Cerebellar nuclear complex (tissue), 1 donor: ENCODE measurements around the gene OSBPL5.
"Not testable (repeated sequence)": the region's sequence is repeated elsewhere in the genome, so short reads cannot be mapped to it uniquely, and the experiment has no call there.

ENCODE experiments used
- DNase-seq, 2 experiments: peaks; one replicate each; lab custom pipeline; 2025; lab: John Stamatoyannopoulos, UW

OSBPL5 gene

DNA sequence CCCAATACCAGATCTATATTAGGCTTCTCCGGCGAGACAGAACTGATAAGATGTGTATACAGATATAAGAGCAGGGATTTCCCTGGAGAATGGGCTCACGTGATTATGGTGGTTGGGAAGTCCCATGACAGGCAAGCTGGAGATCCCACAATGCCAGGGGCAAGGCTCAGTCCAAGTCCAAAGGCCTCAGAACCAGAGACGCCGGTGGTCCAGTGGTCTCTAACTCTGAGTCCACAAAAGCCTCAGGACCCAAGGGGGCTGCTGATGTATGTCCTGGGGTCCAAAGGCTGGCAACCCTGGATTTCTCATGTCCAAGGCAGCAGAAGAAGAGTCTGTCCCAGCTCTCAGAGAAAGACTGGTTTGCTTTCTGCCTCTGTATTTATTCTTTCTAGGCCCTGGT is 15.8 kb upstream of the OSBPL5 start:
- no peak for DNase-seq

- DNase-seq, result no peak
Observed at GRCh38 chr11:3178349-3178748, 13.2 kb upstream of the OSBPL5 start.

GRCh38 chr11:3177931-3178330 is 12.8 kb upstream of the OSBPL5 start:
- no peak for DNase-seq

- DNase-seq, result no peak
Observed at GRCh38 chr11:3176487-3176886, 11.4 kb upstream of the OSBPL5 start.

GRCh38 chr11:3175194-3175593 is 10.1 kb upstream of the OSBPL5 start:
- no peak for DNase-seq

DNA sequence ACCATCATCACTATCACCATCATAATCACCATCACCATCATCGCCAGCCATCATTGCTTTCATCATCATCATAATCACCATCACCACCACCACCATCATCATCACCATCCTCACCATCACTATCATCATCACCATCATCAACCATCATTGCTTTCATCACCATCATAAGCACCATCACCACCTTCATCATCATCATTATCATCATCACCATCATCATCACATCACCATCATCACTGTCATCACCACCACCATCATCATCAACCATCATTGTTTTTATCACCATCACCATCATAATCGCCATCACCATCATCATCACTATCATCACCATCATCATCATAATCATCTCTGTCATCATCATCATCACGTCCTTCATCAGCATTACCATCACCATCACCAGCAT is 9.3 kb upstream of the OSBPL5 start:
- no peak for DNase-seq

DNA sequence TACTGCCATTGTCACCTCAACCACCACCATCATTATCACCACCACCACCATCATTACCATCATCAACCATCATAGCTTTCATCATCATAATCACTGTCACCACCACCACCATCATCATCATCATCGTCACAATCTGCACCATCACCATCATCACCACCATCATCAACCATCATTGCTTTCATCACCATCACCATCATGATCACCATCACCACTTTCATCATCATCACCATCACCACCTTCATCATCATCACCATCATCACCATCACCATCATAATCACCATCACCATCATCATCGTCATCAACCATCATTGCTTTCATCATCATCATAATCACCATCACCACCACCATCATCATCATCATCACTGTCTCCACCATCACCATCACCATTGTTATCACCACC is 8.7 kb upstream of the OSBPL5 start:
- DNase-seq, result no peak

GRCh38 chr11:3171931-3172560 is 6.9 kb upstream of the OSBPL5 start:
- DNase-seq, result no peak

- no peak for DNase-seq
Observed at GRCh38 chr11:3170756-3171650, 5.9 kb upstream of the OSBPL5 start.

DNA sequence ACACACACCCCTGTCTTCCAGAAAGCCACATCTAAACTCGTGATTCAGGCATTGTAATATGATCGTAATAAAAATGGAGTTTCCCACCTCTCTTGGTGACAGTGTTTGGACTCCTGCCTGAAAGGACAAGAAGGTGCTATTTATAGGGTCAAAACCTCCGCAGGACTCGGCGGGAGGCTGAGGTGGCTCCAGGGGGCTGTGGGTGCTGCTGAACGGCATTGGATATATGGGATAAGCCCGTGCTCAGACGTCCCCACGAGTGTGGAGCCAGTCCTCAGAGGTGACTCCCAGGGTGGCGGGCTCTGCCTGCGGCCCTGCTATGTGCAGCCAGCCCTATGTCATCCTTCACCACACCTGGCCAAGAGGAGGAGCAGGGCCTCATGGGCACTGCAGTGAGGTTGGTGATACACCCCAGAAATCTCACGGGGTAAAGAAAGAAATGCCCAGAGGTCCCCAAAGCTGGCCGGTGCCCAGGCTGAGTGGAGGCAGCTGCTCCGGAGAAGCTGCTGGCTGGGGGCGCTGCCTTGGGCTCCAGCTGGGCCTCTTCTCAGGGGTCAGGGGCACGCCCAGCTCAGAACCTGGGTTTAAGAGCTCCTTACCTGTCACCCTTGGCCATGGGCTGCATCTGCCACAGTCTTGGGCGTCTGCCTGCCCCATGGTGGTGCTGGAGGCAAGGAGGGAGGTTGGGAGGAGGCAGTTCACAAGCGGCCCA is 5.1 kb upstream of the OSBPL5 start:
- no peak for DNase-seq

DNA sequence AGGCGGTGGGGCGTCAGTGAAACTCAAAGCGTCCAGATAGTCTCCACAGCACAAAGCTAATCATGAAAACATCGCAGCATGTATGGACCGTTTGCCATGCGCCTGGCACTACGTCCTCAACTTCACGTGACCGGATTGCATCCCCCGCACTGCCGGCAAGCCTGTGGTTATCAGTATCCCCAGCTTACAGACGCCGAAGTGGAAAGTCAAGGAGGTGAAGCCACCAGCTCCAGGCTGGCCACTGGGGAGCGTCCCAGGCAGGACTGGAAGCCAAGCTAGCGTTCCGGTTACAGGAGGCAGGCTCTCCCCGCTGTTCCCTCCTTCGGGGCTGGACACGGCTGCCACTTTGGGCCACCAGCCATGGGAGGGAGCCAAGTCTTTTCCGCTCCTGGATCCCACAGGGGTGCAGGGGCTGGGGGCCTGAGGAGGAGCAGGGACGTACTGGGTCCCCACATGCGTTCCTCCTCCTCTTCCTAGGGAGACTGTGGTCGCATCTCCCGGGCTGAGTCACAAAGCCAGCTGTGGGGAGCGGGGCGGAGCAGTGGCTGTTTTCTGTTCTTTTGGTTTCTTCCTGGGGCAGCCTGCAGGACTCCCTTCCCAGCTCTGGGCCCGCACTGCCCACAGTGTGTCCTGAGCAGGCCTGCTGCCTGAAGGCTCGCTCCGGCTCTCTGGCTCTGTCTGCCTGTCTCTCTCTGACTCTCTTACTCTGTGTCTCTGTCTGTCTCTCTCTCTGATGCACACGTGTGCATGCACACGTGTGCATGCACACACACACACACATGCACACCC is 4.3 kb upstream of the OSBPL5 start:
- DNase-seq, result no peak

DNA sequence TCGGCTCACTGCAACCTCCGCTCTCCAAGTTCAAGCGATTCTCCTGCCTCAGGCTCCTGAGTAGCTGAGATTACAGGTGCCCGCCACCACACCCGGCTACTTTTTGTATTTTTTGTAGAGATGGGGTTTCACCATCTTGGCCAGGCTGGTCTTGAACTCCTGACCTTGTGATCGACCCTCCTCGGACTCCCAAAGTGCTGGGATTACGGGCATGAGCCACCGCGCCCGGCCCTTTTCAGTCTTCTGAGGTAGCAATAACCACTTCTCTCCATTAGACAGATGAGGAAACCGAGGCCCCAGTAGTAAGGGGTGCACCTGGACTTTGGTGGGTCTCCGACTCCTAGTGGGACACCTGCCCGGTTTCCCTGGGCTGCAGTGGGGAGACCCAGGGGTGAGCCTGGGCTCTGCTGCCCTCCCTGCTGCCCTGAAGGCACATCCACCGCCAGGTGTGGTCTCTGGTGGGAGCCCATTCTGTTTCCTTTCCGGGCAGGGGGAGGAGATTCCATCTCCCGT is 3.7 kb upstream of the OSBPL5 start:
- DNase-seq, result not testable (repeated sequence)

GRCh38 chr11:3167143-3168119 is 2.3 kb upstream of the OSBPL5 start:
- no peak for DNase-seq

- DNase-seq, result no peak
Observed at GRCh38 chr11:3166268-3167142, 1.4 kb upstream of the OSBPL5 start.

DNA sequence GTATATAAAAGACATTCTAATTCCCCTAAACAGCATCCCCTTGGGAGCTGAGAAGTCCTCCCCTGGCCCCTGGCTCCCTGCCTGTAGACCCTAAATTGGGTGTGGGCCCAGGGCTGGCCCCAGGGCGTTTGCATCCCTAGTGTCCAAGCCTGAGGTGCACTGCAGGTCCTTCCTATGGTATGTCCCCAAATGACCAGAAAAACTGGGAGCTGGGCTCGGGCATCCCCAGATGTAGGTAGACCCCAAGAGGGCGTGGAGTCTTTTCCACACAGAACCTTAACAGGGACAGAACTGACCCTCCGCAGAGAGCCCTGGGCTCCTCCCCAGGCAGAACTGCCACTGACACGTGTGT is 782 bp upstream of the OSBPL5 start:
- no peak for DNase-seq

DNA sequence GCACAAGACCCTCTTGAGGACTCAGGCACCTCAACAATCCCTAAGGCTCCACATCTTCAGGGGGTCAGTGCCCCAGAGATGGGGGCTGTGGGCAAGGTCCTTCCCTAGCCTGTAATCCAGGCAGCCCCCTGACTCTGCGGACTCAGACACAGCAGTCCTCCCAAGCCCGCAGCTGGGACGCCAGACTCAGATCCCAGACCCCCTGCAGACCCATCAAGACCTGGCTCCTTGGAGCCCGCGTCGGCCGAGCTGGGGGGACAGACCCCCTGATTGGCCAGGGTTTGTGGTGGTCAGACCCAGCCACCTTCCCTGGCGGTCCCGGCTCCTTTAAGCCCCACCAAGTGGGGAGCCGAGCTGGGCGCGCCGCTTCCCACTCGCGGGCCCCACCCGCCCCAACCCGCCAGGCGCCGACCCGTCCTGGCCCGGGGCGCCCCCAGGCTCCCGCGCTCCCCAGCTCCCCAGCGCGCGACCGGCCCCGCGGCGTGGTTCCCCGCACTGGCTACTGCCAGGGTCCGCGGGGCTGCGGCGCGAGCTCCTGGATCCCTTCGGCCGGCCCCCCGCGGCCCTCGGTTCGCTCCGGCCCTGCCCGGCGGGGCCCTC is 458 bp downstream of the OSBPL5 start:
- DNase-seq, result no peak

DNA sequence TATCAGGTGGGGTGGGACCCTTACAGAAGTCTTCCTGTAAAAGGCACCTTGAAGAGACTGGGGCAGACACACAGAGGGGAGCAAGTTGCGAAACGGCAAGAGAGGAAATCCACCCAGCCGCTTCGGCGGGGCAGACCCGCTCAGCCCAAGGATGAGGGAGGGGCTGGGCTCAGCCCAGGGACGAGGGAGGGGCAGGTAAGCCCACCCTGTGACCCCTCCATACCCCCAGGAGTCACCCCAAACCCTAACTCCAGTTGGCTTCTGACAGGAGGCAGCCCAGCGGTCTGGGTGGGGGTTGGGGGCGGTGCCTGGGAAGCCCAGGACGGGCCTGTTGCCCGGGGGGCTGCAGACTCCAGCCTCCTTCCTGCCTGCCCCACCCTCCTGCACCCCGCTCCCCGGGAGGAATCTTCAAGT is 965 bp downstream of the OSBPL5 start:
- no peak for DNase-seq

GRCh38 chr11:3163241-3163981 is 1.7 kb downstream of the OSBPL5 start:
- no peak for DNase-seq
